Measurements from ENCODE around the gene STIM1.

Gene STIM1

DNA sequence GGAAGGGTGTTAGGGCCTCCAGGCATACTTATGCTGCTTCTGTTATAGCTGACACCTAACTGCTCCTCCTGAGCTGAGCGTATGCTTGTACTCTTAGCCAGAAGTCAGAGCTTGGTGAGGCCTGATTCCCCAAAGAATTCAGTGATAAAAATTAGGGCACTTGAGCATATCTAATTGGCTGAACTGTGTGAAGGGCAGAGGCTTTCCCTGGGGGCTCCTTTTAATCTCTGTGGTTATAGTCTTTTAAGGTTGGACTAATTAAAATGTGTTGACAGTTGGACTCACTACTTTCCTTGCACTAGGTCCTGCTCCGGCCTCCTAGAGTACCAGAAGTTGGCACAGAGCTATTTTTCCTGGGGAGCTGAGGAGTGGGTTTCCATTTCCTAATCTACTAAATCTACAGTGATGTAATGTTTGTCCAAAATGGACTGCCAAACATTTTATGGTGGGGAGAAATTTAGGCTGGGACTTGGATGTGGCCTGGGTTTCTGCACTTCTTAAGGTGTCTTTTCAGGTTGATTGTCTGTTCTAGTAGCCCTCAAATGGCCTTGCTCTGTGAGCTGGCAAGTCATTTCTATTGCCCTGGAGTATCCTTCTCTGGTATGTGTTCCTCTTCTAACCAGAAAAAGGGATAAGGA, 18.4 kb downstream of the STIM1 start:
- H3K4me3 ChIP-seq (replicated peaks; ENCODE audit: low read depth, low read length): no peak overlapping the region
- no peak for DNase-seq (ENCODE audit: extremely low read depth, low read depth)
- TF ChIP-seq, protein P1, sequence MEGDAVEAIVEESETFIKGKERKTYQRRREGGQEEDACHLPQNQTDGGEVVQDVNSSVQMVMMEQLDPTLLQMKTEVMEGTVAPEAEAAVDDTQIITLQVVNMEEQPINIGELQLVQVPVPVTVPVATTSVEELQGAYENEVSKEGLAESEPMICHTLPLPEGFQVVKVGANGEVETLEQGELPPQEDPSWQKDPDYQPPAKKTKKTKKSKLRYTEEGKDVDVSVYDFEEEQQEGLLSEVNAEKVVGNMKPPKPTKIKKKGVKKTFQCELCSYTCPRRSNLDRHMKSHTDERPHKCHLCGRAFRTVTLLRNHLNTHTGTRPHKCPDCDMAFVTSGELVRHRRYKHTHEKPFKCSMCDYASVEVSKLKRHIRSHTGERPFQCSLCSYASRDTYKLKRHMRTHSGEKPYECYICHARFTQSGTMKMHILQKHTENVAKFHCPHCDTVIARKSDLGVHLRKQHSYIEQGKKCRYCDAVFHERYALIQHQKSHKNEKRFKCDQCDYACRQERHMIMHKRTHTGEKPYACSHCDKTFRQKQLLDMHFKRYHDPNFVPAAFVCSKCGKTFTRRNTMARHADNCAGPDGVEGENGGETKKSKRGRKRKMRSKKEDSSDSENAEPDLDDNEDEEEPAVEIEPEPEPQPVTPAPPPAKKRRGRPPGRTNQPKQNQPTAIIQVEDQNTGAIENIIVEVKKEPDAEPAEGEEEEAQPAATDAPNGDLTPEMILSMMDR (IDR thresholded peaks at IDR 0.05; ENCODE audit: low read depth, low read length, missing control alignments): no peak

DNA sequence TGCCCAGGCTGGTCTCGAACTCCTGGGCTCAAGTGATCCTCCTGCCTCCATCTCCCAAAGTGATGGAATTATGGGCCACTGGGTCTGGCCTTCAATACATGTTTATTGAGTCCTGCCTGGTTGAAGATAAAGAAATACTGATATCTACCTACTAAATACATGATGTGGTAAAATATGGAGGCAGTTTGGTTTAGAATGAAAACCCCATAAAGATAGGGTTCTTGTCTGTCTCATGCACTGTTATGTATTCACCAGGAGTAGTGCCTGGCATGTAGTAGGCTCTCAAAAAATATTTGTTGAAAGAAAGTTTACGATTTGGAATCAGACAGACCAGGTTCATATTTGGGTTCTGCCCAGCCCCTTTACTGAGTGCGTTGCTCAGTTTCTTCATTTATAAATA, 21.1 kb downstream of the STIM1 start:
- H3K4me3 ChIP-seq (replicated peaks; ENCODE audit: low read depth, low read length): no peak overlapping the region
- DNase-seq (ENCODE audit: extremely low read depth, low read depth): no peak
- TF ChIP-seq, protein P1 (IDR thresholded peaks at IDR 0.05; ENCODE audit: low read depth, low read length, missing control alignments): no peak

DNA sequence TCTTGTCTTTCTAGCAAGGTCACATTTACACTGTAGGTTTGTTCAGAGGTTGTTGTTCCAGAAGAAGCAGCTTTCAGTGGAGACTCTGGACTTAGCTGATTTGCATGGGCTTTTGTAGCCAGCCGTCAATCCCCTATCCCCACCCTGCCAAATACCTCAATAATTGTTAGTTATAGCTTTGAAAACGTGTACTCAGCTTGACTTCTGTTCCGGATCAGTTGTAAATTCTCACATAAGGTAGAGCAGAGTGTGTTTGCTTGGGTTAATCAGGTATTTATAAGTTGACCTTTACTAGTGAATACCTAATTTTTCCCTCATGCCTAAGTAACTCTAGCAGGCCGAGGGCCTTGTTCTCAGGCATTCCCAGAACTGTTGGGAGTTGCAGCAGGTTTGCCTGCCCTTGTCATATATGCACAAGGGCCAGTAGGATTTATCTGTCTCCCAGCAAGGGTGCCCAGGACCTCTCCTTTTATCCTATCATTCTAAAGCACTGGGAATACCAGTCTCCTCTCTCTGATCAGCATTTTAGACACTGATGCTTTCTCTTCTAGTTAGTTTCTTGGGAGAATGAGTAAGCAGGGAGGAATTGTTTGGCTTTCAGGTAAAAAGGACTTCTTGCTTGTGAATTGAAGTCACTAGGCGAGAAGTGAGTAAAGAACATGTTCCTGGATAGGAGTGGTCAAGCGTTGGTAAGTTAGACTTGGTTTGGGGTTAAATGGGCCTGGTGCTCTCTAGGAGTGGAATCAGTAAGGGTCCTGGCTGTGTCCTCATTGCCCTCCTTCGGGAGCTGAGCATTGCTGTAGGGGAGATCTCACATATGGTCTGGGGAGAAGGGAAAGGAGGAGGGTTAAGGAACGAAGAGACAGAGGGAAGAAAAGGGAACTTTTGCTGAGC, 22.1 kb downstream of the STIM1 start:
- TF ChIP-seq, protein P1 (IDR thresholded peaks at IDR 0.05; ENCODE audit: low read depth, low read length, missing control alignments): no peak
- no peak for DNase-seq (ENCODE audit: extremely low read depth, low read depth)
- no peak overlapping the region for H3K4me3 ChIP-seq (replicated peaks; ENCODE audit: low read depth, low read length)

DNA sequence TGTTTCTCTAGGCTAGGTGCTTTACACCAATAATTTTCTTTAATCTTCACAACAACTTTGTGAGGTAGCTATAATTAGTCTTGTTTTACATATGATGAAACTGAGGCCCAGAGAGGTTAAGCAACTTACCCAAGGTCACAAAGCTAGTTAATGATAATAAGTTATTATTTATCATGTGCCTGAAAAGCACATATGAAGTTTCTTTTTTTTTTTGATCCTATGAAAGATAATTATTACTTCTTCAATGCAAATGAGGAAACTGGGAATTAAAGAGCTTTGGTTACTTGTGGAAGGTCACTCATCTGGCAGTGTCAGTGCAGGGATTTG, 22.8 kb downstream of the STIM1 start:
- DNase-seq (ENCODE audit: extremely low read depth, low read depth): no peak
- H3K4me3 ChIP-seq (replicated peaks; ENCODE audit: low read depth, low read length): no peak overlapping the region
- TF ChIP-seq, protein P1 (IDR thresholded peaks at IDR 0.05; ENCODE audit: low read depth, low read length, missing control alignments): no peak

DNA sequence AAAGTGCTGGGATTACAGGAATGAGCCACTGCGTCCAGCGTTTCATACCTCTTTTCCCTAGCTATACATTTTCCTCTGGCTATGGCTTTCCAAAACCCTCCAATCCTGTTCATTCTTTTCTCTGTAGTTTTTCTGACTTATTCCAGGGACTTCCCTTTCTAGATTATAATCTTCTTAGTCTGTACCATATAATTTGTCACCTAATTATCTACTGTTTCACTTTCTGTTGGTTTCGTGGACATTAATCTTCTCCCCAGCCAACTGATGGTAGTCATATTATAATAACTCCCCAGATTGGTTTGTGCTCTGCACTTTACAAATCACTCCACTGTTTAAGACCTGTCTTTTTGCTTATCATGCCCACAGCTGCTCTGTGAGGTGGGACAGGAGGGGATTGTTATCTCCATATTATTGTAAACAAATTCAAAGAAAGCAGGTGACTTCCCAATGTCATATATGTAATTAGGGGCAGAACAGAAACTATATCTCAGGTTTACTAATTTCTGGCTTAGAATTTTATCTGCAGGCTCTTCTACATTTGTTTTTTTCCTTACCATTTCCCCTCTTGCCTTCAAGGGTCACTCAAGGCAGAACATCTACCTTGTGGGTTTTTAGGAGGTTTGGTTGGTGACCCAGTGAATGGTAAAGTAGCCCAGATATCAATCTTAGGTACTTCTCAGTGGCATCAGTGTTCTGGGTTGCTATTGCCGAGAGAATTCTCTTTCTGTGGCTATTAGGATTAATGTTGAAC, 23.9 kb downstream of the STIM1 start:
- no peak overlapping the region for H3K4me3 ChIP-seq (replicated peaks; ENCODE audit: low read depth, low read length)
- DNase-seq (ENCODE audit: extremely low read depth, low read depth): no peak
- TF ChIP-seq, protein P1 (IDR thresholded peaks at IDR 0.05; ENCODE audit: low read depth, low read length, missing control alignments): no peak

DNA sequence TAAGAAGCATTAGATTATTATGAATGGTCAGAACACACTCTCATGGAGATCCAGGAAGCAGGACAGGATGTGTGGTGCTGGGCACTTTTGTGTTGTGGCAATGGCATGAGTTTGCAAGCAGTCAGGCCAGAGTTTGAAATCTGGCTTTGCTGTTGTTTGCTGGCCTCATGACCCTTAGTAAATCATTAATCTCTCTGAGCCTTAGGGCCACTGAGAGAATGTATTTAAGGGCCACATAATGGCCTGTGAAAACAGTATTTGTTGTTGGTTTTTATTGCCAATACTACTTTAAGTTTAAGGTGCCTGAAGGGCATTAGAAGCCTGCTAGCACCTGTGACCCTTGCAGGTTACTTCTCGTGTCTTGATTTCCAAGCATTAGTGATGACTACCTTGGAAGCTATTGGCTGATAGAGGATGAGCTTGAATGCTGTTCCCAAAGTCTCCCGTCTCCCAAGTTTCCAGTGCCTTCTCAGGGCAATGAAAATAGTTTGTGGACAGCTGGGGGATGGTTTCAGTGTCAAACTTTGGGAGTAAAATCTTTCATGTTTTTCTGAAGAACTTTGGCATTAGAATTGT, 24.6 kb downstream of the STIM1 start:
- TF ChIP-seq, protein P1 (IDR thresholded peaks at IDR 0.05; ENCODE audit: low read depth, low read length, missing control alignments): no peak
- no peak for DNase-seq (ENCODE audit: extremely low read depth, low read depth)
- H3K4me3 ChIP-seq (replicated peaks; ENCODE audit: low read depth, low read length): no peak overlapping the region
